CD4-positive, CD25-positive, alpha-beta regulatory T cell (primary cell): ENCODE data around the gene DDX60. TPM values are rescaled to one million over a fixed set of nuclear protein-coding genes. Genes with fewer than 3 reads are reported as not detected.

Source experiments
- ATAC-seq, 2 donors: fragments of 150-1000 bp; cut with Tn5 transposase; one replicate each; pipeline ENCODE4 v1.10.0; 2021; ENCODE audit warnings: low read depth in 2 of 2, moderate number of reproducible peaks in 2 of 2, moderate library complexity in 1 of 2
- DNase-seq, 3 donors: peaks; one replicate each; pipeline versions ENCODE4 v3.0.0 to v3.0.0-alpha.2; 2012 to 2022; ENCODE audit warnings: mixed read lengths in 1 of 3
- H3K27ac ChIP-seq: one replicate; pipeline ENCODE4 v1.7.0; 2013; ENCODE audit warnings: mild to moderate bottlenecking, low read length; ENCODE audit not compliant: insufficient read depth, poor library complexity, severe bottlenecking
- H3K27me3 ChIP-seq: one replicate; pipeline ENCODE4 v1.7.0; 2013; ENCODE audit warnings: low read length; ENCODE audit not compliant: control insufficient read depth, insufficient read depth
- H3K36me3 ChIP-seq: one replicate; pipeline ENCODE4 v1.7.0; 2013; ENCODE audit warnings: mild to moderate bottlenecking, low read length, moderate library complexity; ENCODE audit not compliant: control insufficient read depth, insufficient read depth
- H3K4me1 ChIP-seq: 2 replicates; pipeline ENCODE4 v1.7.0; 2013; ENCODE audit warnings: mild to moderate bottlenecking, low read length; ENCODE audit not compliant: insufficient read depth, control insufficient read depth, poor library complexity, severe bottlenecking
- H3K4me3 ChIP-seq: one replicate; pipeline ENCODE4 v1.7.0; 2013; ENCODE audit warnings: low read depth, mild to moderate bottlenecking, low read length, moderate library complexity
- H3K9me3 ChIP-seq, 2 experiments: 1 replicate in 1 of 2; 2 replicates in 1 of 2; pipeline ENCODE4 v1.7.0; 2013; ENCODE audit warnings: low read length in 2 of 2, mild to moderate bottlenecking in 1 of 2, moderate library complexity in 1 of 2; ENCODE audit not compliant: control insufficient read depth in 2 of 2
- H3K27ac Mint-ChIP-seq, 3 donors: one replicate each; pipeline ENCODE4 v1.8.0; 2020 to 2022; ENCODE audit warnings: mild to moderate bottlenecking in 3 of 3, mixed read lengths in 3 of 3, moderate library complexity in 2 of 3
- H3K27me3 Mint-ChIP-seq: one replicate; pipeline ENCODE4 v1.8.0; 2022; ENCODE audit warnings: mild to moderate bottlenecking, mixed read lengths
- H3K36me3 Mint-ChIP-seq: one replicate; pipeline ENCODE4 v1.8.0; 2020; ENCODE audit warnings: mixed read lengths
- H3K4me1 Mint-ChIP-seq, 4 donors: one replicate each; pipeline ENCODE4 v1.8.0; 2020 to 2022; ENCODE audit warnings: mixed read lengths in 4 of 4, mild to moderate bottlenecking in 1 of 4
- H3K4me3 Mint-ChIP-seq, 4 donors: one replicate each; pipeline ENCODE4 v1.8.0; 2020 to 2022; ENCODE audit warnings: mild to moderate bottlenecking in 4 of 4, mixed read lengths in 4 of 4, moderate library complexity in 3 of 4
- H3K9me3 Mint-ChIP-seq, 7 donors: one replicate each; pipeline ENCODE4 v1.8.0; 2020 to 2022; ENCODE audit warnings: mixed read lengths in 7 of 7, mild to moderate bottlenecking in 3 of 7, moderate library complexity in 2 of 7
- polyA plus RNA-seq, 4 donors: library from polyadenylated mRNA; unstranded; fragments of 300-500 nt; fragmentation: Illumina TruSeq; gene quantifications; one replicate each; pipeline ENCODE4 v1.2.3, GENCODE V29; 2021
- total RNA-seq: library from RNA; stranded (reverse); gene quantifications from one replicate; pipeline ENCODE4 v1.2.3, GENCODE V29; 2022

Gene DDX60
- total and polyA plus RNA-seq, 5 donors from 2014 or later, result 22.3 to 28.3 (median 23.0) TPM

GRCh38 chr4:168174308-168174707, 144.2 kb downstream of the DDX60 start:
- no peaks in the 10 kb centered on the region for H3K4me1 ChIP-seq
- Mint-ChIP-seq H3K4me3 (no peak overlapping the region), H3K4me1 (no peaks in the 10 kb centered on the region), H3K27me3 (no peaks in the 10 kb centered on the region), H3K36me3 (no peaks in the 10 kb centered on the region), H3K27ac (no peak overlapping the region), H3K9me3 (no peaks in the 10 kb centered on the region)
- no peaks in the 10 kb centered on the region for H3K9me3 ChIP-seq
- no peaks in the 10 kb centered on the region for H3K36me3 ChIP-seq
- no peak for DNase-seq
- ATAC-seq, result no peak
- H3K27me3 ChIP-seq, result no peaks in the 10 kb centered on the region
- no peak overlapping the region for H3K27ac ChIP-seq
- no peak overlapping the region for H3K4me3 ChIP-seq

GRCh38 chr4:168167714-168168284, 150.8 kb downstream of the DDX60 start:
- H3K4me3 Mint-ChIP-seq, result no peak overlapping the region
- peak in 1 of 3 donors; percentile 28 for DNase-seq
- no peak for ATAC-seq
- H3K9me3 ChIP-seq, result no peaks in the 10 kb centered on the region
- no peak overlapping the region for H3K4me3 ChIP-seq
- H3K27me3 ChIP-seq, result peaks cover 2% of the 10 kb centered on the region
- H3K36me3 ChIP-seq, result no peaks in the 10 kb centered on the region
- H3K36me3 Mint-ChIP-seq, result no peaks in the 10 kb centered on the region
- no peak overlapping the region for H3K27ac ChIP-seq
- H3K4me1 ChIP-seq, result no peaks in the 10 kb centered on the region
- H3K27me3 Mint-ChIP-seq, result no peaks in the 10 kb centered on the region
- H3K27ac Mint-ChIP-seq, result no peak overlapping the region
- no peaks in the 10 kb centered on the region for H3K4me1 Mint-ChIP-seq
- no peaks in the 10 kb centered on the region for H3K9me3 Mint-ChIP-seq

Other genes starting within 250 kb of the DDX60 start
- not detected for gene ANXA10, start 226.2 kb downstream of the DDX60 start, total RNA-seq
- not detected for gene ANXA10, start 226.2 kb downstream of the DDX60 start, polyA plus RNA-seq
- 69.0 TPM for gene DDX60L, start 161.7 kb upstream of the DDX60 start, total RNA-seq
- gene DDX60L, start 161.7 kb upstream of the DDX60 start, polyA plus RNA-seq, result 10 to 100 TPM; 20.6 to 28.8 (median 26.6) TPM
- gene PALLD, start 178.3 kb upstream of the DDX60 start, total RNA-seq, result 1.9 TPM
- 1 to 10 TPM in 1 of 4 donors, under 1 TPM in 2, not detected in 1; 0.37 to 1.0 (median 0.48) TPM for gene PALLD, start 178.3 kb upstream of the DDX60 start, polyA plus RNA-seq